Measurements from ENCODE around the gene EFHC2. TPM values are rescaled to one million over a fixed set of nuclear protein-coding genes. Genes with fewer than 3 reads are reported as not detected.

Gene EFHC2
- total RNA-seq, 2 donors from 2014 or later = 1.3 to 2.2 TPM

DNA sequence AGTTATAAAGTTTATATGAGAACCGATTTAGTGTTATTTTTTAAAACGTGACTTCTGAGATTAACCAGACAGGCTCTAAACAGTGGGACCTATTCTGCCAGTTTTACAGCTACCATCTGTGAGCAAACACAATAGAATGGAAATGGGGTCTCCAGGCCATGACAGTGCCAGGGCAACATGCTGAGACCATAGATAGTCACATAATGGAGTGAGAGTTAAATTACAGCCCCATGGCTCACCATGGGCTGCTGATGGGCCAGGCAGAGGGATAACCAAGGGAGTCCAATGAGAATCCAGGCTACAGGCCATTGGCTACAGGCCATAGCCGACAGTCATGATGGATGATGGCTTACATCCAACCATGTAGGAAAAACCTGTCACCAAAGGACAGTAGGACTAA lies 186.7 kb downstream of the EFHC2 start:
- no peak for TF ChIP-seq CTCF (conservative IDR thresholded peaks at IDR 0.05)
- Histone ChIP-seq H3K4me1 (ENCODE audit: control insufficient read depth, insufficient read depth, low read length) (no peaks in the 10 kb centered on the region), H3K4me3 (ENCODE audit: low read length) (no peak overlapping the region), H3K36me3 (ENCODE audit: control insufficient read depth, insufficient read depth, low read length) (no peaks in the 10 kb centered on the region), H3K27me3 (ENCODE audit: control insufficient read depth, insufficient read depth, low read length, poor library complexity, severe bottlenecking) (peaks cover 4% of the 10 kb centered on the region), H3K9ac (ENCODE audit: extremely low read depth, low read length, poor library complexity, severe bottlenecking) (no peak overlapping the region), H3K27ac (ENCODE audit: low read depth, low read length) (no peak overlapping the region), H3K9me3 (ENCODE audit: control insufficient read depth, low read length) (no peaks in the 10 kb centered on the region)
- Mint-ChIP-seq H3K27me3 (ENCODE audit: insufficient read depth) (peaks cover 3% of the 10 kb centered on the region), H3K36me3 (ENCODE audit: low read depth) (no peaks in the 10 kb centered on the region), H3K27ac (no peak overlapping the region), H3K4me1 (no peaks in the 10 kb centered on the region), H3K9me3 (peaks cover 62% of the 10 kb centered on the region), H3K4me3 (no peak overlapping the region)
- WGBS, 2 experiments (ENCODE audit: insufficient coverage in 1 of 2, insufficient read length in 1 of 2) = 83 to 91% methylated on average over 2 to 3 of the region's 3 CpGs
- DNase-seq = no peak

DNA sequence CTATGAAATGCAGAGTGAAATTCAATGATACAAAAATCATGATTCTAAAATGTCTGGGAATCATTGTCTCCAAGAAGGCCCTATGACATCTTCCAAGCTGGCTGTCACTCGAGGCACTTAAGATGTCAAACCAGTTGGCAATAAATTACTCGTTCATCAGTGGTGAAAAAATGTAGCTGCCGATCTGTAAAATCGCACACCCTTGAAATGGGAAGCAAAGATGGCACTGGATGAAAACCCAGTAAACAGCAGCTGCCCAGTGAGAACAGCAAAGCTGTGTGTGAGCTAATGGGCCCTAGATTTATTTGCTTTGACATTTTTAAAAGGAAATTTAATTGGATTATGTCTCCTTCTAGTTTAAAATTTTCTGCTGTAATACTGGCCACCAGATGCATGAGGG lies 188.3 kb downstream of the EFHC2 start:
- H3K4me1 Mint-ChIP-seq = no peaks in the 10 kb centered on the region
- H3K9me3 ChIP-seq (ENCODE audit: control insufficient read depth, low read length) = no peaks in the 10 kb centered on the region

GRCh38 chrX:44152852-44153251 lies 190.6 kb downstream of the EFHC2 start:
- Histone ChIP-seq H3K27me3 (ENCODE audit: control insufficient read depth, insufficient read depth, low read length, poor library complexity, severe bottlenecking) (no peaks in the 10 kb centered on the region), H3K36me3 (ENCODE audit: control insufficient read depth, insufficient read depth, low read length) (no peaks in the 10 kb centered on the region), H3K4me3 (ENCODE audit: low read length) (no peak overlapping the region), H3K9ac (ENCODE audit: extremely low read depth, low read length, poor library complexity, severe bottlenecking) (no peak overlapping the region), H3K9me3 (ENCODE audit: control insufficient read depth, low read length) (no peaks in the 10 kb centered on the region), H3K4me1 (ENCODE audit: control insufficient read depth, insufficient read depth, low read length) (no peaks in the 10 kb centered on the region), H3K27ac (ENCODE audit: low read depth, low read length) (no peak overlapping the region)
- no peak for DNase-seq
- TF ChIP-seq CTCF (conservative IDR thresholded peaks at IDR 0.05) = no peak
- Mint-ChIP-seq H3K27ac (no peak overlapping the region), H3K36me3 (ENCODE audit: low read depth) (no peaks in the 10 kb centered on the region), H3K4me1 (no peaks in the 10 kb centered on the region), H3K4me3 (no peak overlapping the region), H3K27me3 (ENCODE audit: insufficient read depth) (no peaks in the 10 kb centered on the region), H3K9me3 (peaks cover 56% of the 10 kb centered on the region)
- WGBS, 2 experiments (ENCODE audit: insufficient coverage in 1 of 2, insufficient read length in 1 of 2) = 92% methylated on average over 1 of the region's 1 CpG; no CpG with 5 or more reads in 1 of the 2 experiments

More for the DNA sequence above, 188.3 kb downstream of the EFHC2 start:
- DNase-seq = no peak
- peaks cover 67% of the 10 kb centered on the region for H3K9me3 Mint-ChIP-seq
- Histone ChIP-seq H3K36me3 (ENCODE audit: control insufficient read depth, insufficient read depth, low read length) (no peaks in the 10 kb centered on the region), H3K27me3 (ENCODE audit: control insufficient read depth, insufficient read depth, low read length, poor library complexity, severe bottlenecking) (peaks cover 4% of the 10 kb centered on the region), H3K4me3 (ENCODE audit: low read length) (no peak overlapping the region), H3K4me1 (ENCODE audit: control insufficient read depth, insufficient read depth, low read length) (no peaks in the 10 kb centered on the region), H3K27ac (ENCODE audit: low read depth, low read length) (no peak overlapping the region), H3K9ac (ENCODE audit: extremely low read depth, low read length, poor library complexity, severe bottlenecking) (no peak overlapping the region)
- 89 to 100% methylated on average over 1 to 4 of the region's 4 CpGs for WGBS, 2 experiments (ENCODE audit: insufficient coverage in 1 of 2, insufficient read length in 1 of 2)
- no peak overlapping the region for H3K4me3 Mint-ChIP-seq
- H3K27me3 Mint-ChIP-seq (ENCODE audit: insufficient read depth) = no peaks in the 10 kb centered on the region
- H3K27ac Mint-ChIP-seq = no peak overlapping the region
- no peak for TF ChIP-seq CTCF (conservative IDR thresholded peaks at IDR 0.05)
- no peaks in the 10 kb centered on the region for H3K36me3 Mint-ChIP-seq (ENCODE audit: low read depth)

All from endodermal cell (in vitro differentiated cells).